HCT116 (cell line): ENCODE data around the gene SLC45A2. TPM values are rescaled to one million over a fixed set of nuclear protein-coding genes. Genes with fewer than 3 reads are reported as not detected.

ENCODE experiments used
- ATAC-seq: fragments of 200-7000 bp; cut with Tn5 transposase; 2 replicates; pipeline ENCODE4 v1.9.1; 2020; ENCODE audit warnings: mild to moderate bottlenecking, moderate library complexity
- BruUV-seq: library from RNA; stranded (reverse); fragments of 400-500 nt; replicated peaks from 2 replicates; lab custom pipeline; 2021; lab: Mats Ljungman, UMichigan
- CTCF ChIA-PET: fragments of 300-600 bp; sonication (Branson Sonifier 250); formaldehyde crosslinking; loops from one replicate; lab custom pipeline; 2021; ENCODE audit warnings: antibody characterized with exemption; lab: Charles Lee
- POLR2A ChIA-PET: fragments of 300-600, 350-600 bp; sonication (Branson Sonifier 250); formaldehyde crosslinking; loops from one replicate; lab custom pipeline; 2021; ENCODE audit warnings: antibody characterized with exemption; lab: Charles Lee
- RAD21 ChIA-PET, 2 experiments: fragments of 300-600 bp; sonication (Branson Sonifier 250); formaldehyde crosslinking; loops; one replicate each; lab custom pipeline; 2023; ENCODE audit warnings: low total read pairs in 2 of 2; ENCODE audit not compliant: uncharacterized antibody in 2 of 2, unreplicated experiment in 2 of 2, low non-redundant PET in 1 of 2; lab: Charles Lee
- DNase-seq: peaks from one replicate; pipeline ENCODE4 v3.0.0-alpha.2; 2010; ENCODE audit warnings: low read depth, low spot score
- H2AFZ ChIP-seq: fragments of 200-600 bp; shearing (Covaris generic), sonication (generic); 2 replicates; pipeline ENCODE4 v1.6.1; 2017; ENCODE audit warnings: low read depth, mixed run types, mixed read lengths, antibody characterized with exemption, low read length; ENCODE audit not compliant: poor library complexity, severe bottlenecking
- H3K27ac ChIP-seq: 2 replicates; pipeline ENCODE4 v1.5.1; 2012; ENCODE audit warnings: low read depth, low read length
- H3K27me3 ChIP-seq: fragments of 200-600 bp; sonication (generic); 2 replicates; pipeline ENCODE4 v1.6.1; 2016; ENCODE audit warnings: mixed run types, low read length, mixed read lengths; ENCODE audit not compliant: insufficient read depth
- H3K36me3 ChIP-seq, 2 experiments: fragments of 200-500 bp in 1 of 2; fragments of 200-600 bp in 1 of 2; sonication (Bioruptor generic) in 1 of 2; sonication (generic) in 1 of 2; 2 replicates each; pipeline versions ENCODE4 v1.5.1 to v1.6.1; 2014 to 2016; ENCODE audit warnings: low read length in 2 of 2, inconsistent platforms in 1 of 2, mixed read lengths in 1 of 2, mixed run types in 1 of 2; ENCODE audit not compliant: insufficient read depth in 2 of 2, control insufficient read depth in 1 of 2
- H3K4me1 ChIP-seq, 2 experiments: fragments of 200-600 bp in 1 of 2; sonication (generic) in 1 of 2; 2 replicates each; pipeline versions ENCODE4 v1.5.1 to v1.6.1; 2012 to 2017; ENCODE audit warnings: low read length in 2 of 2, inconsistent platforms in 1 of 2, mild to moderate bottlenecking in 1 of 2, mixed read lengths in 1 of 2, mixed run types in 1 of 2, moderate library complexity in 1 of 2; ENCODE audit not compliant: insufficient read depth in 2 of 2, control insufficient read depth in 1 of 2
- H3K4me2 ChIP-seq: fragments of 200-600 bp; sonication (generic); 2 replicates; pipeline ENCODE4 v1.6.1; 2017; ENCODE audit warnings: mixed run types, low read length, mixed read lengths
- H3K4me3 ChIP-seq, 2 experiments: fragments of 200-600 bp in 1 of 2; sonication (generic) in 1 of 2; replicated peaks in 1 of 2; 2 replicates each; pipeline ENCODE4 v1.5.1; 2011 to 2016; ENCODE audit warnings: low read length in 2 of 2, control low read depth in 1 of 2, low read depth in 1 of 2, mild to moderate bottlenecking in 1 of 2, mixed read lengths in 1 of 2, mixed run types in 1 of 2
- H3K79me2 ChIP-seq: fragments of 200-600 bp; sonication (generic); 2 replicates; pipeline ENCODE4 v1.6.1; 2017; ENCODE audit warnings: mild to moderate bottlenecking, mixed run types, low read length, moderate library complexity, mixed read lengths; ENCODE audit not compliant: insufficient read depth
- H3K9ac ChIP-seq: fragments of 200-600 bp; sonication (generic); 2 replicates; pipeline ENCODE4 v1.6.1; 2016; ENCODE audit warnings: low read length, mixed read lengths
- H3K9me2 ChIP-seq: fragments of 200-600 bp; sonication (generic), shearing (Covaris generic); 2 replicates; pipeline ENCODE4 v1.6.1; 2017; ENCODE audit warnings: mixed run types, mild to moderate bottlenecking, moderate library complexity; ENCODE audit not compliant: insufficient read depth
- H3K9me3 ChIP-seq, 2 experiments: fragments of 200-500 bp in 1 of 2; fragments of 200-600 bp in 1 of 2; sonication (Bioruptor generic) in 1 of 2; sonication (generic) in 1 of 2; 2 replicates each; pipeline ENCODE4 v1.6.1; 2014 to 2017; ENCODE audit warnings: low read length in 2 of 2, mixed read lengths in 2 of 2, inconsistent platforms in 1 of 2, low read depth in 1 of 2, mild to moderate bottlenecking in 1 of 2, mixed run types in 1 of 2, moderate library complexity in 1 of 2; ENCODE audit not compliant: control insufficient read depth in 1 of 2, insufficient read depth in 1 of 2
- H4K20me1 ChIP-seq: fragments of 200-600 bp; sonication (generic), shearing (Covaris generic); 2 replicates; pipeline ENCODE4 v1.6.1; 2017; ENCODE audit warnings: mixed run types, mild to moderate bottlenecking, moderate library complexity; ENCODE audit not compliant: insufficient read depth
- ATF3 ChIP-seq: IDR thresholded peaks from 2 replicates; pipeline ENCODE4 v1.6.1; 2012
- CBX3 ChIP-seq: IDR thresholded peaks from 2 replicates; pipeline ENCODE4 v1.6.1; 2012; ENCODE audit warnings: low read depth
- CEBPB ChIP-seq: IDR thresholded peaks from 2 replicates; pipeline ENCODE4 v1.6.1; 2012; ENCODE audit warnings: low read depth
- EZH2 ChIP-seq: fragments of 200-600 bp; sonication (generic); IDR thresholded peaks from 2 replicates; pipeline ENCODE4 v1.6.1; 2017; ENCODE audit warnings: antibody characterized with exemption, mixed run types
- EZH2phosphoT487 ChIP-seq: fragments of 200-600 bp; IDR thresholded peaks from 2 replicates; pipeline ENCODE4 v1.6.1; 2018; ENCODE audit warnings: antibody characterized with exemption, borderline replicate concordance
- FOSL1 ChIP-seq: IDR thresholded peaks from 2 replicates; pipeline ENCODE4 v1.6.1; 2012; ENCODE audit warnings: low read depth
- JUND ChIP-seq: IDR thresholded peaks from 2 replicates; pipeline ENCODE4 v1.6.1; 2012
- MAX ChIP-seq: IDR thresholded peaks from 2 replicates; pipeline ENCODE4 v1.6.1; 2012
- POLR2A ChIP-seq: IDR thresholded peaks from 2 replicates; pipeline ENCODE4 v1.7.0; 2011; ENCODE audit warnings: borderline replicate concordance; ENCODE audit not compliant: insufficient read depth, insufficient read length; ENCODE audit errors: extremely low read depth
- POLR2AphosphoS5 ChIP-seq: IDR thresholded peaks from 2 replicates; pipeline ENCODE4 v1.6.1; 2011; ENCODE audit warnings: mild to moderate bottlenecking, low read depth, low read length, moderate library complexity
- SIN3A ChIP-seq: IDR thresholded peaks from 2 replicates; pipeline ENCODE4 v1.6.1; 2012; ENCODE audit warnings: low read depth
- SRF ChIP-seq: IDR thresholded peaks from 2 replicates; pipeline ENCODE4 v1.6.1; 2012; ENCODE audit warnings: low read depth
- TCF7L2 ChIP-seq: IDR thresholded peaks from 2 replicates; pipeline ENCODE4 v1.7.0; 2011; ENCODE audit warnings: borderline replicate concordance, inconsistent platforms; ENCODE audit not compliant: insufficient read depth, insufficient read length; ENCODE audit errors: extremely low read depth
- ZBTB33 ChIP-seq: IDR thresholded peaks from 2 replicates; pipeline ENCODE4 v1.6.1; 2011; ENCODE audit warnings: mild to moderate bottlenecking, low read length, moderate library complexity; ENCODE audit not compliant: insufficient replicate concordance; ENCODE audit errors: extremely low read depth
- ZFX ChIP-seq: fragments of 450-650 bp; IDR thresholded peaks from 2 replicates; pipeline ENCODE4 v1.6.1; 2017
- ZNF274 ChIP-seq: fragments of 200-500 bp; sonication (Bioruptor generic); IDR thresholded peaks from 2 replicates; pipeline ENCODE4 v1.6.1; 2014; ENCODE audit warnings: mild to moderate bottlenecking, low read depth, low read length, inconsistent platforms
- intact Hi-C: fragments of 100-400 bp; cut with micrococcal nuclease; formaldehyde crosslinking; loops from 2 replicates; pipeline ENCODE4 v1.10.0; 2022
- total RNA-seq: library from RNA; stranded (reverse); gene quantifications from one replicate; pipeline ENCODE4 v1.2.1, GENCODE V29; 2021; ENCODE audit not compliant: unreplicated experiment
- TF ChIP-seq, protein P1 (sequence below): IDR thresholded peaks from 2 replicates; pipeline ENCODE4 v1.6.1; 2012; ENCODE audit warnings: low read depth

Gene SLC45A2
- total RNA-seq, 1 experiment from 2014 or later, result not detected

DNA sequence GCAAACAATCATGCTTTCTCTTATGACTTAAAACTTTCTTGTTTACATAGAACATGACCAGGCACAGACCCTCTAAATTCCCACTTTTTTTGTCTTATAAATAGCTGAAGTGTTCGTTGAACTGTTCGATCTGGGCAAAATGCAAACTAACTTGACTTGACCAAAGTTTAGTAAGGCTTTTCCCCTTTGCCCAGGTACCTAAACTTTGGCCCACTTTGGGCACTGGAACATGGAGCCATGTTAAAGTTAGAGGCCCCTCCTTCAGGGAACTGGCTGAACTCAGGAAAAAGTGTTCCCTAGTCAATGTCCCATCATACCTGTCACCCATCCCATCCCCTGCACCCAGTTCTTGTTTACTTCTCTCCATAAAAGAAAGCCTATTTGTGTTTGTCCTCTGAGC, 32.8 kb upstream of the SLC45A2 start:
- no peak for DNase-seq
- no peaks in the 10 kb centered on the region for H3K27me3 ChIP-seq
- no peaks in the 10 kb centered on the region for H3K4me1 ChIP-seq
- H3K4me3 ChIP-seq, result no peak overlapping the region
- intact Hi-C loops, result no loop called here
- ChIA-PET CTCF (no interaction called here), RAD21 (no interaction called here), POLR2A (interaction anchor here (1.5 kb wide), 1 partner anchor 9 kb away, joined by 3 read pairs; no protein-coding TSS in a partner anchor)
- BruUV-seq, result no TSS peak
- H4K20me1 ChIP-seq, result no peaks in the 10 kb centered on the region
- H3K36me3 ChIP-seq, result no peaks in the 10 kb centered on the region
- no peaks in the 10 kb centered on the region for H3K9me2 ChIP-seq
- ATAC-seq, result no peak
- no peak overlapping the region for H3K9ac ChIP-seq
- TF ChIP-seq CBX3 (no peak), ATF3 (no peak), SIN3A (no peak), FOSL1 (no peak), ZFX (no peak), SRF (no peak), JUND (no peak), ZNF274 (no peak), CEBPB (no peak), EZH2phosphoT487 (no peak), POLR2AphosphoS5 (no peak), POLR2A (no peak), EZH2 (no peak)
- H2AFZ ChIP-seq, result no peak overlapping the region
- no peaks in the 10 kb centered on the region for H3K9me3 ChIP-seq
- H3K27ac ChIP-seq, result no peak overlapping the region
- H3K4me2 ChIP-seq, result no peak overlapping the region
- no peaks in the 10 kb centered on the region for H3K79me2 ChIP-seq

GRCh38 chr5:34016750-34017149, 32.3 kb upstream of the SLC45A2 start:
- Histone ChIP-seq H3K27ac (no peak overlapping the region), H3K4me1 (no peaks in the 10 kb centered on the region), H3K9me2 (no peaks in the 10 kb centered on the region), H4K20me1 (no peaks in the 10 kb centered on the region), H2AFZ (no peak overlapping the region), H3K9me3 (no peaks in the 10 kb centered on the region), H3K4me3 (no peak overlapping the region), H3K4me2 (no peak overlapping the region), H3K27me3 (no peaks in the 10 kb centered on the region), H3K9ac (no peak overlapping the region), H3K79me2 (no peaks in the 10 kb centered on the region), H3K36me3 (no peaks in the 10 kb centered on the region)
- intact Hi-C loops, result loop anchor here (1.0 kb wide), 1 partner anchor 46 kb away; no protein-coding TSS in a partner anchor
- DNase-seq (no peak), ATAC-seq (no peak)
- CTCF ChIA-PET, result no interaction called here
- POLR2A ChIA-PET, result interaction anchor here (0.7 kb wide), 1 partner anchor 467 kb away, joined by 3 read pairs; no protein-coding TSS in a partner anchor
- BruUV-seq, result no TSS peak
- RAD21 ChIA-PET, result no interaction called here
- TF ChIP-seq SIN3A (no peak), FOSL1 (no peak), MAX (no peak), ZFX (no peak), ZBTB33 (no peak), TCF7L2 (no peak), CEBPB (no peak), POLR2AphosphoS5 (no peak)
- TF ChIP-seq, protein P1, sequence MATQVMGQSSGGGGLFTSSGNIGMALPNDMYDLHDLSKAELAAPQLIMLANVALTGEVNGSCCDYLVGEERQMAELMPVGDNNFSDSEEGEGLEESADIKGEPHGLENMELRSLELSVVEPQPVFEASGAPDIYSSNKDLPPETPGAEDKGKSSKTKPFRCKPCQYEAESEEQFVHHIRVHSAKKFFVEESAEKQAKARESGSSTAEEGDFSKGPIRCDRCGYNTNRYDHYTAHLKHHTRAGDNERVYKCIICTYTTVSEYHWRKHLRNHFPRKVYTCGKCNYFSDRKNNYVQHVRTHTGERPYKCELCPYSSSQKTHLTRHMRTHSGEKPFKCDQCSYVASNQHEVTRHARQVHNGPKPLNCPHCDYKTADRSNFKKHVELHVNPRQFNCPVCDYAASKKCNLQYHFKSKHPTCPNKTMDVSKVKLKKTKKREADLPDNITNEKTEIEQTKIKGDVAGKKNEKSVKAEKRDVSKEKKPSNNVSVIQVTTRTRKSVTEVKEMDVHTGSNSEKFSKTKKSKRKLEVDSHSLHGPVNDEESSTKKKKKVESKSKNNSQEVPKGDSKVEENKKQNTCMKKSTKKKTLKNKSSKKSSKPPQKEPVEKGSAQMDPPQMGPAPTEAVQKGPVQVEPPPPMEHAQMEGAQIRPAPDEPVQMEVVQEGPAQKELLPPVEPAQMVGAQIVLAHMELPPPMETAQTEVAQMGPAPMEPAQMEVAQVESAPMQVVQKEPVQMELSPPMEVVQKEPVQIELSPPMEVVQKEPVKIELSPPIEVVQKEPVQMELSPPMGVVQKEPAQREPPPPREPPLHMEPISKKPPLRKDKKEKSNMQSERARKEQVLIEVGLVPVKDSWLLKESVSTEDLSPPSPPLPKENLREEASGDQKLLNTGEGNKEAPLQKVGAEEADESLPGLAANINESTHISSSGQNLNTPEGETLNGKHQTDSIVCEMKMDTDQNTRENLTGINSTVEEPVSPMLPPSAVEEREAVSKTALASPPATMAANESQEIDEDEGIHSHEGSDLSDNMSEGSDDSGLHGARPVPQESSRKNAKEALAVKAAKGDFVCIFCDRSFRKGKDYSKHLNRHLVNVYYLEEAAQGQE, result no peak
